ENCODE results near the gene CRNN.

Gene CRNN

DNA sequence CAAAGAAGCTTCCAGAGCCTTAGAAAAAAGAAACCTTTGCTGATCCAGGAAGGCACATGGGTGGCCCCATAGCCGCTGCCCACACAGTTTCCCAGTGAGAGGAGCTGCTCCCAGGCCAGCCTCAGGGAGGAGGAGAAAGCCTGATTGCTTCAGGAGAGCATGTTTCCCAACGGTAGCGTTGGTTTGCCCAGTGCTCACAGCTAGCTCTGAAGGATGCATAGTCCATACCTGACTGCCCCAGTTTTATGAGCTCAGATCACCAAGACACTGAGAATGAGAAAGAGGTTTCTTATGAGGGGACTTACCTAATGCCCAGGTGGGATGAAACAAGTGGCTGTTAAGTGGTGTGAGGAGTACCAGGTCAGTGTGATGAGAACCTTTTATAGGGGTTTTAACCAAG lies at the start of gene CRNN:
TSS of gene CRNN (minus strand) at position 355 of the 400 bp plus-strand sequence. CDS start 2,030 bp downstream, outside the sequence.
- no peak for DNase-seq

- no peak for DNase-seq
Measured at GRCh38 chr1:152462636-152463035, 48.6 kb upstream of the CRNN start.

DNA sequence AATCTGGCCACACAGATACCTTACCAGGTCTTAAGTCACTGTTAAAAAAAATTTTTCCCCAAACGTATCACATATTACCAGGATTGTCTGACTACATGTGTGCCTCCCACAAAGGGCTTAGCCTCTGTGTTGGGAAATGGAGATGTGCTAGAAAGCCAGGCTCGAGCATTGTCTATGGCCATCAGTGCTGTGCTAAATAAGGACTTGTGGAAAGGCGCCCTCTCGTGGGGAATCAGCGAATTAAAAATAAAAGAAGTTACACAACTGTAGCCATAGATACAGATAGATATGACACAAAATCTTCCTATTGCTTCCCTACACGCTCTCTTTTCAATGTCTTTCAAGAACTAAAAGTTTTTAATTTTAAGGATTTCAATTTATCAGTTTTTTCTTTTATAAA lies 47.5 kb upstream of the CRNN start:
- DNase-seq = peak; percentile 82

GRCh38 chr1:152460529-152460899 lies 46.5 kb upstream of the CRNN start:
- DNase-seq = no peak

DNA sequence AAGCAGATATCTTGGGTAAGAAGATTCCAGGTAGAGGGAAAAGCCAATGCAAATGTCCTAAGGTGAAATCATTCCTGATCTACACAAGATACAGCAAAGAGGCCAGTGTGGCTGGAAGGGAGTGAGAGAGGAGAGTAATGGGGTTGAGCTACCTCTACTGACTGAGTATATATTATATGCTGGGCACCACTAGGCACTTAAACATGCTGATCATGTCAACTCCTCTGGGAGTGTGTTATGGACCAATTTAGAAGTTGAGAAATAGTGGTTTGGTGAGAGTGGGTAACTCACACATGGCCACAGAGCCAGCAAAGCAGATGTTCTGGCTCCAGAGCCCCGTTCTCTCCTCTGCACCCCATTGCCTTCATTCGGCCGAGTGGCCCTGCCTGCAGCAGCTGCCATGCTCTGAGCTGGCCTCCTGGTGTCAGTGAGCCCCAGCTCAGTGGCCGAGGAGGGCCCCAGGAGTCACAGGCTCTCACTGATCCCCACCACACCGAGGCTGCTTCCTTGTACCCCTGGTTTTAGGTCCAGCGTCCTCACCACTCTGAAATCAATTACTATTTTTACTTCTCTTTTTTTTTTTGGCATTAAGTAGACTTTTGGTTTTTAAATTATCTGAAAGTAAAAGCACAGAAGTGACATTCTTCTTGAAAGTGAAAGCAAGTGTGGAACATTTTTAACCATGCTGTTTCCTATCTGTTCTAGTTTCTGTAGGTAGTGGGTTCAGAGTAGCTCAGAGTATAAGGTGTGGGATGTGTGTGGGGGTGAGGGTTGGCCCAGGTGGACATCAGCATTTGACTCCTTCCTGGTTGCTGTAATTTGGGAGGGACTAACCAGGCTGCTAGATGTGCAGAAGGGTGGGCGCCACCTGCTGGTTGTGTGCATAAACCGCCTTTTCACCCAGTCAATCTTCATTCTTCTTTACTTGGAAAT lies 45.8 kb upstream of the CRNN start:
- peak; percentile 83 for DNase-seq

DNA sequence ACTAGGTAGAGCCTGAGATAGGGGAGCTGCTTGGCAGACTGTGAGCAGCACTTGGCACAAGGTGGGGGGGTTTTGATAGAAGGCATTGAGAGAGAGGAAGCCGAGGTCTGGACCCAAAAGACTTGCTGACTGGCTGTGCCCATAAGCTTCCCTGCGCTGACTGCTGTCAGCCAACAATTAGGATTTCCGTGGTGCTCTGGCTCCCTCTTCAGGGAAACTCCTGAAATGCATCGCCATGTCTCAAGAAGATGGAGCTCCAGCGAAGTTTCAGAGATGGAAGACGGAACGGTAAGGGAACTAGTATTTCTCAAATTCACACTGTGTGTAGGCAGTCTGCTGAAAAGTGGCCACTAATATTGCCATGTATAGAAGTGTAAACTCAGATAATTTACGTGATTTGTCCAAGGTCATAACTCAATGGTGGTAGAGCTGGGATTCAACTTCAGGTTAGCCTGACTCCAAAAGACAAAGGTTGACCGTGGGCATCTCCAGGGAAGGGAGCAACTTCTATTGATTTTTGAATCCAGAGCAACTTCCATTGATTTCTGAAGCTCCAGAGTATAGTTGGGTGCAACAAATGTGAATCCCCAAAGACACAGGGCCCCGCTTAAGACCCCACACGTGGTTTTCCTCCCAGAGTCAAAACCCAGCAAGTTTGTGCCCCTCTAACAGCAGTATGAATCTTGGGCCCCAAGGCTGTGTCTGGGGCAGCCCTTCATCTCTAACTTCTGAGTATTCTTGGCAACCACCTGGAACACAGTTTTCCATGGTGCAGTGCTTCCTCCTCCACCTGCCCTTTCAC lies 44.5 kb upstream of the CRNN start:
- DNase-seq = peak; percentile 89

GRCh38 chr1:152457561-152457960 lies 43.5 kb upstream of the CRNN start:
- no peak for DNase-seq

DNA sequence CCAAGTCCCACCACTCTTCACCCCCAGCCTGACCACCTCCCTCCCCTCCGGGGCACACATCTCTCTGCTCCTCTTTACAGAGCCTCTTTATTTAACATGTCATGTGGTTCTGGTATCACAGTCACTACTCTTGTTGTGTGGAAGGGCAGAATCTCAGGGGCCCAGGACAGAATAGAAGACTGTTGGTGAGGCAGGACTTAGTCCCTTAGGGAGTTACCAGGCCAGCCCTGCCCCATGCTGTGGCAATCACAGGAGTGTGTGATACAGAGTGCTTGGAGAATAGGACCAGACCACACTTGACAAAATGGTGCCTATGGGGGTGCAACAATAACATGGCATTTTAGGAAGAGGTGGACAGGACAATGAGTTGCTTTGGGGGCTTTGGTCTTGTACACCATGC lies 43.0 kb upstream of the CRNN start:
- no peak for DNase-seq

DNA sequence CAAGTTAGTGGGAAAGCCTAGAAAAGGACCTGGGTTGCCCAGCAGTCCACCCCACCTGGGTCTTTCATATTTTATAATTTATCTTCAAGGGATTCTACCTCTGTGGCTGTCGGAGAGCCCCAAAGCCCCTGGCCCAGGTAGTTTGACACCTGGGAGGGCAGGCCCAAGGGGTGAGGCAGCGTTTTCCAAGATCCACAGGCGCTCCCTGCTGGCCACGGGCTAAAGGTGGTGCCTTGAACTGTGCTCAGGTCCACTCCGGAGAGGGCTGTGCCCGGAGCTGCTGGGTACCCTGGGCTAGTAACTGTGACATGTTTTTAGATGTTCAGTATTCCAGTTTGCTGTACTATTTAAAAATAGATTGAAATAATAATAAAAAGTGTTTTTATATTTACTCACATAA lies 37.2 kb upstream of the CRNN start:
- DNase-seq = no peak

- no peak for DNase-seq
Measured at GRCh38 chr1:152449661-152450060, 35.6 kb upstream of the CRNN start.

GRCh38 chr1:152448496-152448895 lies 34.4 kb upstream of the CRNN start:
- DNase-seq = no peak

GRCh38 chr1:152448095-152448494 lies 34.0 kb upstream of the CRNN start:
- DNase-seq = no peak

DNA sequence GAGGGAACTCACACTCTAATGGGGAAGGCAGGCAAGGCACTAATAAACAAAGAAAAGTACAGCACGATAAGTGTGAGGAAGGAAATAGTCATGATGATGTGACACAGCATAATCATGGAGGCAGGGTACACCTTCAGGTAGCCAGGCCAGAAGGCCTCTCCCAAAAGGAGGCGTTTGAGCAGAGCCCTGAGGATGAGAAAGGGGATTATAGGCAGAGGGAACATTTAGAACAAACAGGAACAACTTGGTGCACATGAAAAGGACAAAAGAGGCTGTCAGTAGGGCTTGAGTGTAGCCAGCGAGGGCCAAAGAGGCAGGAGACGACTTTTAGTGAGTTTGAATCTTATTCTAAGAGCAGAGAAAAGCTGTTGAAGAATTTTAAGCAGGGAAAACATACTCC lies 33.4 kb upstream of the CRNN start:
- no peak for DNase-seq

- DNase-seq = no peak
Measured at GRCh38 chr1:152444045-152444444, 30.0 kb upstream of the CRNN start.

DNA sequence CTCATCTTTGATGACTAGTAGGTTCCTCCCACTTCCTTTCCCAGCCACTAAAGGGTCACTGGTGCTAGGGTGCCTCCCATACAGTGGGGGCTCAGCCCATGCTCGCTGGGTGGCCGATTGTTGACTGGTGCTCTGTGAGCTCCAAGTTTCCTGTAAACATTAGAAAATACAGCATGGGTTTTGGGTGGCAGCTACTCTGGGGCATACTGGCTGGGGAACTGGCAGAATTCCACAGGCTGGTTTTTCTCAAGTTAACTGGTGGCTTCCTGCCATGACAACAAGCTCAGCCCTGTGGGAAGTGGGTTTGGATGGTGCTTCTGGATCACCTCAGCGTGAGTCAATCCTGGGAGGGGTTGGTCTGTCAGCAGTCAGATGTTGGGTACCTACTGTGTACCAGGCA lies 28.7 kb upstream of the CRNN start:
- DNase-seq = no peak

GRCh38 chr1:152442301-152442700 lies 28.2 kb upstream of the CRNN start:
- DNase-seq = no peak

GRCh38 chr1:152441756-152442155 lies 27.7 kb upstream of the CRNN start:
- DNase-seq = no peak

GRCh38 chr1:152440635-152441471 lies 26.8 kb upstream of the CRNN start:
- peak; percentile 80 for DNase-seq

GRCh38 chr1:152436593-152437496 lies 22.8 kb upstream of the CRNN start:
- no peak for DNase-seq

DNA sequence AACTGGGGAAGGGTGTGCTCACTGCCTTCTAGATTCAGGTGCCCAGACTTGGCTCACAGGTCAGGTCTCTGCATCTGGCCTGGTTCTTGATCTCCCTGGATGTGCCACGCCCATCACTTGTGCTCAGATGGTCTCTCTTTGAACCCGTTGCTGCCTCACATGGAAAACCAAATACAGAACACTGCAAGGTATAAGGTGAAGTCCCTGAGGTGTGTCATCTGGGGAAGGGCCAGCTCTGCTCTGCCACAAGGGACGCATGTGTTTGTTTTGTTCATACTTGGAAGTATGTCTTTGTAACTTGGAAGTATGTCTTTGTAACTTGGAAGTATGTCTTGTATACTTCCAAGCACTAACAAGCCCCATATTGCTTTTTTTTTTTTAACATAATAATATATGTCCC lies 13.4 kb upstream of the CRNN start:
- no peak for DNase-seq

DNA sequence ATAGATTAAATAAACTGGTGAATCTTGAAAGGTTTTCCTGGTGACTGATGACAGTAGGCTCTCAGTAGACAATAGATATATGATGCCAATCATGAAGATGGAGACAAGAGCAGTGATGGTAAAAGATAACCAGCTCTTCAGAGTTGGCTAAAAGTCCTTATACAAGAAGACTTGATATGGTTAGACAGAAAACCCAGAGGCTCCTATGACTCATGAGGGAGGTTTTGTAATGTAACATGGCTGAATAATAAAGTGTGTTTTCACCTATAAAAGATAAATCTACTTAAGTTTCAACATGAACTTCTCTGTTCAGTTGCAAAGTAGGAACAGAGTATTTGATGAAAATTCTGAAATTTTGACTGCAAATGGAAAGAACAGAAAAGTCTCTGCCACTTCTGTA lies 12.7 kb upstream of the CRNN start:
- DNase-seq = no peak

- DNase-seq = no peak
Measured at GRCh38 chr1:152419917-152420316, 5.9 kb upstream of the CRNN start.
